Epithelial cell of proximal tubule (primary cell): ENCODE measurements around the gene SLC28A1. TPM values are rescaled to one million over a fixed set of nuclear protein-coding genes. Genes with fewer than 3 reads are reported as not detected.

Experiments used
- DNase-seq: peaks from one replicate; pipeline ENCODE4 v3.0.0-alpha.2; 2011; ENCODE audit warnings: low read depth
- H3K4me3 ChIP-seq: 2 replicates; pipeline ENCODE4 v1.5.1; 2011; ENCODE audit warnings: low read depth, mild to moderate bottlenecking, low read length
- CTCF ChIP-seq: conservative IDR thresholded peaks from 2 replicates; pipeline ENCODE4 v1.5.1; 2012; ENCODE audit warnings: low read depth, mild to moderate bottlenecking, low read length
- total RNA-seq: library from RNA; depleted of rRNA; stranded (reverse); fragments of >200 nt; gene quantifications from 2 replicates; pipeline ENCODE4 v1.2.3, GENCODE V29; 2015

The SLC28A1 gene
- total RNA-seq, 1 donor from 2014 or later = not detected

GRCh38 chr15:84962955-84963354 lies 78.5 kb downstream of the SLC28A1 start:
- no peak overlapping the region for H3K4me3 ChIP-seq
- DNase-seq = no peak
- TF ChIP-seq CTCF = no peak

GRCh38 chr15:84967380-84967779 lies 82.9 kb downstream of the SLC28A1 start:
- H3K4me3 ChIP-seq = no peak overlapping the region
- DNase-seq = no peak
- TF ChIP-seq CTCF = no peak

GRCh38 chr15:84968301-84968700 lies 83.8 kb downstream of the SLC28A1 start:
- TF ChIP-seq CTCF = no peak
- no peak for DNase-seq
- no peak overlapping the region for H3K4me3 ChIP-seq

- no peak overlapping the region for H3K4me3 ChIP-seq
- no peak for DNase-seq
- no peak for TF ChIP-seq CTCF
Observed at GRCh38 chr15:84969257-84969656, 84.8 kb downstream of the SLC28A1 start.

- no peak for DNase-seq
- TF ChIP-seq CTCF = no peak
- H3K4me3 ChIP-seq = no peak overlapping the region
Observed at GRCh38 chr15:84970843-84971242, 86.4 kb downstream of the SLC28A1 start.

- DNase-seq = no peak
- no peak for TF ChIP-seq CTCF
- H3K4me3 ChIP-seq = no peak overlapping the region
Observed at GRCh38 chr15:84973492-84974460, 89.3 kb downstream of the SLC28A1 start.

- DNase-seq = no peak
- no peak overlapping the region for H3K4me3 ChIP-seq
- no peak for TF ChIP-seq CTCF
Observed at GRCh38 chr15:84975871-84976351, 91.4 kb downstream of the SLC28A1 start.
